Left renal cortex interstitium (tissue), 4 donors: ENCODE measurements around the gene SH3GLB1. TPM values are rescaled to one million over a fixed set of nuclear protein-coding genes. Genes with fewer than 3 reads are reported as not detected.
A peak's percentile ranks its signal among the peaks of the same experiment; 100 is the strongest.
"Not testable (repeated sequence)": the region's sequence is repeated elsewhere in the genome, so short reads cannot be mapped to it uniquely, and the experiment has no call there.

ENCODE experiments used
- DNase-seq, 4 donors: peaks; one replicate each; pipeline ENCODE4 v3.0.0-alpha.2; 2013; ENCODE audit warnings: low read depth in 4 of 4, low spot score in 2 of 4, missing footprints in 1 of 4
- polyA plus RNA-seq, 4 donors: library from polyadenylated mRNA; unstranded; fragments of 120-200 nt; gene quantifications; one replicate each; pipeline ENCODE4 v1.2.1, GENCODE V29; 2013; ENCODE audit not compliant: insufficient read length in 4 of 4

Gene SH3GLB1
- polyA plus RNA-seq = 10 to 100 TPM; 69.0 to 81.8 (median 75.8) TPM

- peak; percentile 74 to 89 (median 84) for DNase-seq
Observed at GRCh38 chr1:86704458-86704971, at the start of gene SH3GLB1. Gene SH3GLB1 (plus strand): TSS chr1:86704576. CDS start chr1:86704900, 324 bp downstream.

GRCh38 chr1:86658381-86658780 is 46.0 kb upstream of the SH3GLB1 start:
- DNase-seq = not testable (repeated sequence)

- no peak for DNase-seq
Observed at GRCh38 chr1:86666368-86666767, 38.0 kb upstream of the SH3GLB1 start.

- peak in 1 of 4 donors; percentile 6 for DNase-seq
Observed at GRCh38 chr1:86687595-86687994, 16.8 kb upstream of the SH3GLB1 start.

- DNase-seq = no peak
Observed at GRCh38 chr1:86692641-86693040, 11.7 kb upstream of the SH3GLB1 start.

GRCh38 chr1:86695400-86695799 is 9.0 kb upstream of the SH3GLB1 start:
- DNase-seq = no peak

GRCh38 chr1:86696522-86696921 is 7.9 kb upstream of the SH3GLB1 start:
- DNase-seq = no peak

- DNase-seq = no peak
Observed at GRCh38 chr1:86699186-86699585, 5.2 kb upstream of the SH3GLB1 start.

- no peak for DNase-seq
Observed at GRCh38 chr1:86701731-86702130, 2.6 kb upstream of the SH3GLB1 start.

- DNase-seq = not testable (repeated sequence)
Observed at GRCh38 chr1:86702954-86703494, 1.4 kb upstream of the SH3GLB1 start.

GRCh38 chr1:86703696-86704457 is 499 bp upstream of the SH3GLB1 start:
- DNase-seq = peak in 3 of 4 donors; percentile 34 to 80 (median 36)

- DNase-seq = peak; percentile 52 to 65 (median 60)
Observed at GRCh38 chr1:86704972-86705664, 742 bp downstream of the SH3GLB1 start.

- DNase-seq = no peak
Observed at GRCh38 chr1:86705665-86705985, 1.2 kb downstream of the SH3GLB1 start.

GRCh38 chr1:86706018-86706635 is 1.8 kb downstream of the SH3GLB1 start:
- DNase-seq = peak in 1 of 4 donors; percentile 1

- no peak for DNase-seq
Observed at GRCh38 chr1:86708920-86709319, 4.5 kb downstream of the SH3GLB1 start.

- DNase-seq = no peak
Observed at GRCh38 chr1:86712088-86712860, 7.9 kb downstream of the SH3GLB1 start.

- no peak for DNase-seq
Observed at GRCh38 chr1:86713477-86713876, 9.1 kb downstream of the SH3GLB1 start.

GRCh38 chr1:86714159-86714558 is 9.8 kb downstream of the SH3GLB1 start:
- DNase-seq = no peak

- no peak for DNase-seq
Observed at GRCh38 chr1:86714561-86715244, 10.3 kb downstream of the SH3GLB1 start.

- DNase-seq = no peak
Observed at GRCh38 chr1:86718786-86719185, 14.4 kb downstream of the SH3GLB1 start.
